Measurements from ENCODE around the gene PLAU. TPM values are rescaled to one million over a fixed set of nuclear protein-coding genes. Genes with fewer than 3 reads are reported as not detected.

The PLAU gene
- total and polyA plus RNA-seq, 2 donors (not counting 1 experiment from before 2014, with no cell fraction given): 93.6 to 98.9 TPM

- Histone ChIP-seq H3K36me3 (ENCODE audit: control insufficient read depth, insufficient read depth, low read length) (peaks cover 3% of the 10 kb centered on the region), H3K4me3 (replicated peaks in 1 of 4; ENCODE audit: control extremely low read depth in 1 of 4, insufficient read depth in 1 of 4, low read depth in 3 of 4, low read length in 4 of 4) (peak within 1 kb of the TSS; percentile 44 to 65 (median 50)), H3K4me2 (ENCODE audit: extremely low read depth, insufficient read depth, low read length) (peak within 1 kb of the TSS; percentile 91), H3K79me2 (ENCODE audit: control insufficient read depth, insufficient read depth, low read length) (peaks cover 10% of the 10 kb centered on the region), H3K4me1 (ENCODE audit: control insufficient read depth, extremely low read depth, insufficient read depth, low read length) (peaks cover 3% of the 10 kb centered on the region), H3K9ac (ENCODE audit: insufficient read depth, low read length) (no peak within 1 kb of the TSS), H3K27ac (ENCODE audit: insufficient read depth, low read length) (no peak within 1 kb of the TSS), H2AFZ (ENCODE audit: low read length) (peak within 1 kb of the TSS; percentile 61), H3K27me3 (ENCODE audit: control insufficient read depth, insufficient read depth, low read length) (no peaks in the 10 kb centered on the region), H4K20me1 (ENCODE audit: control insufficient read depth, extremely low read depth, insufficient read depth, low read length) (peaks cover 2% of the 10 kb centered on the region), H3K9me3 (ENCODE audit: control insufficient read depth, insufficient read depth, low read depth, low read length) (no peaks in the 10 kb centered on the region)
- TF ChIP-seq EZH2 (IDR thresholded peaks at IDR 0.05; ENCODE audit: low read length, missing control alignments): no peak
- TF ChIP-seq, protein P1, sequence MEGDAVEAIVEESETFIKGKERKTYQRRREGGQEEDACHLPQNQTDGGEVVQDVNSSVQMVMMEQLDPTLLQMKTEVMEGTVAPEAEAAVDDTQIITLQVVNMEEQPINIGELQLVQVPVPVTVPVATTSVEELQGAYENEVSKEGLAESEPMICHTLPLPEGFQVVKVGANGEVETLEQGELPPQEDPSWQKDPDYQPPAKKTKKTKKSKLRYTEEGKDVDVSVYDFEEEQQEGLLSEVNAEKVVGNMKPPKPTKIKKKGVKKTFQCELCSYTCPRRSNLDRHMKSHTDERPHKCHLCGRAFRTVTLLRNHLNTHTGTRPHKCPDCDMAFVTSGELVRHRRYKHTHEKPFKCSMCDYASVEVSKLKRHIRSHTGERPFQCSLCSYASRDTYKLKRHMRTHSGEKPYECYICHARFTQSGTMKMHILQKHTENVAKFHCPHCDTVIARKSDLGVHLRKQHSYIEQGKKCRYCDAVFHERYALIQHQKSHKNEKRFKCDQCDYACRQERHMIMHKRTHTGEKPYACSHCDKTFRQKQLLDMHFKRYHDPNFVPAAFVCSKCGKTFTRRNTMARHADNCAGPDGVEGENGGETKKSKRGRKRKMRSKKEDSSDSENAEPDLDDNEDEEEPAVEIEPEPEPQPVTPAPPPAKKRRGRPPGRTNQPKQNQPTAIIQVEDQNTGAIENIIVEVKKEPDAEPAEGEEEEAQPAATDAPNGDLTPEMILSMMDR (conservative IDR thresholded peaks at IDR 0.05 in 1 of 2, IDR thresholded peaks at IDR 0.05 in 1 of 2; ENCODE audit: low read depth in 1 of 2, low read length in 2 of 2): no peak
- DNase-seq (ENCODE audit: low read depth in 2 of 2): peak; percentile 77 to 81
Observed at GRCh38 chr10:73874267-73875138, 36.4 kb upstream of the PLAU start, which contains the start of gene CAMK2G. TSS of gene CAMK2G (minus strand) at chr10:73874555. CDS start at chr10:73874461, 94 bp downstream.

DNA sequence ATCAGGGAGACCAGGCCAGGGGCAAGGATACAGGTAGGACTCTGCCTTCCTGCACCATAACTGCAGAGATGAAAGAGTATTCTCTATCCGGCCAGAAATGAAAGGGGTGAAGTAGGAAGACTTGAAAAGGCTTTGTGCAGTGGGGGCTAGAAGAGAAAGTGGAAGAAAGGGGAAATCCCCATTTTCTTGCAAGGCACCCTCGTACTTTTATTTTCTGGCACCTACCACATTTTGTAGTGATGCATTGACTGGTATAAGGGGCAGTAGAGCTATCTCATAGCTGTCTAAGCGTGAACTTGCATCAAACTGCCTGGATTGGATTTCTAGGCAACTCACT, 35.8 kb upstream of the PLAU start:
- H3K9me3 ChIP-seq (ENCODE audit: control insufficient read depth, insufficient read depth, low read depth, low read length): no peaks in the 10 kb centered on the region
- TF ChIP-seq, protein P1 (conservative IDR thresholded peaks at IDR 0.05 in 1 of 2, IDR thresholded peaks at IDR 0.05 in 1 of 2; ENCODE audit: low read depth in 1 of 2, low read length in 2 of 2): no peak
- no peak for TF ChIP-seq EZH2 (IDR thresholded peaks at IDR 0.05; ENCODE audit: low read length, missing control alignments)
- H3K4me3 ChIP-seq (replicated peaks in 1 of 4; ENCODE audit: control extremely low read depth in 1 of 4, insufficient read depth in 1 of 4, low read depth in 3 of 4, low read length in 4 of 4): peak overlapping the region; percentile 25 to 60 (median 42)
- H3K36me3 ChIP-seq (ENCODE audit: control insufficient read depth, insufficient read depth, low read length): peaks cover 3% of the 10 kb centered on the region
- H4K20me1 ChIP-seq (ENCODE audit: control insufficient read depth, extremely low read depth, insufficient read depth, low read length): peaks cover 2% of the 10 kb centered on the region
- peaks cover 10% of the 10 kb centered on the region for H3K79me2 ChIP-seq (ENCODE audit: control insufficient read depth, insufficient read depth, low read length)
- H2AFZ ChIP-seq (ENCODE audit: low read length): no peak overlapping the region
- no peak for DNase-seq (ENCODE audit: low read depth in 2 of 2)
- no peak overlapping the region for H3K27ac ChIP-seq (ENCODE audit: insufficient read depth, low read length)
- no peak overlapping the region for H3K9ac ChIP-seq (ENCODE audit: insufficient read depth, low read length)
- H3K4me2 ChIP-seq (ENCODE audit: extremely low read depth, insufficient read depth, low read length): peak overlapping the region; percentile 39
- peaks cover 3% of the 10 kb centered on the region for H3K4me1 ChIP-seq (ENCODE audit: control insufficient read depth, extremely low read depth, insufficient read depth, low read length)
- H3K27me3 ChIP-seq (ENCODE audit: control insufficient read depth, insufficient read depth, low read length): no peaks in the 10 kb centered on the region

- TF ChIP-seq, protein P1 (conservative IDR thresholded peaks at IDR 0.05 in 1 of 2, IDR thresholded peaks at IDR 0.05 in 1 of 2; ENCODE audit: low read depth in 1 of 2, low read length in 2 of 2): no peak
- no peak for TF ChIP-seq EZH2 (IDR thresholded peaks at IDR 0.05; ENCODE audit: low read length, missing control alignments)
- H2AFZ ChIP-seq (ENCODE audit: low read length): no peak overlapping the region
- peaks cover 3% of the 10 kb centered on the region for H3K4me1 ChIP-seq (ENCODE audit: control insufficient read depth, extremely low read depth, insufficient read depth, low read length)
- no peaks in the 10 kb centered on the region for H3K27me3 ChIP-seq (ENCODE audit: control insufficient read depth, insufficient read depth, low read length)
- H3K4me2 ChIP-seq (ENCODE audit: extremely low read depth, insufficient read depth, low read length): no peak overlapping the region
- no peak overlapping the region for H3K27ac ChIP-seq (ENCODE audit: insufficient read depth, low read length)
- H4K20me1 ChIP-seq (ENCODE audit: control insufficient read depth, extremely low read depth, insufficient read depth, low read length): peaks cover 2% of the 10 kb centered on the region
- no peaks in the 10 kb centered on the region for H3K9me3 ChIP-seq (ENCODE audit: control insufficient read depth, insufficient read depth, low read depth, low read length)
- no peak for DNase-seq (ENCODE audit: low read depth in 2 of 2)
- H3K36me3 ChIP-seq (ENCODE audit: control insufficient read depth, insufficient read depth, low read length): peaks cover 2% of the 10 kb centered on the region
- no peak overlapping the region for H3K4me3 ChIP-seq (replicated peaks in 1 of 4; ENCODE audit: control extremely low read depth in 1 of 4, insufficient read depth in 1 of 4, low read depth in 3 of 4, low read length in 4 of 4)
- peaks cover 8% of the 10 kb centered on the region for H3K79me2 ChIP-seq (ENCODE audit: control insufficient read depth, insufficient read depth, low read length)
- no peak overlapping the region for H3K9ac ChIP-seq (ENCODE audit: insufficient read depth, low read length)
Observed at GRCh38 chr10:73876157-73876556, 34.8 kb upstream of the PLAU start.
